Ishikawa (cell line): Measurements from ENCODE around the gene LCE1E.

Source experiments
- CEBPB ChIP-seq: IDR thresholded peaks from 2 replicates; pipeline ENCODE4 v1.6.1; 2012
- CREB1 ChIP-seq: IDR thresholded peaks from 2 replicates; pipeline ENCODE4 v1.6.1; 2012; ENCODE audit warnings: low read depth
- EGR1 ChIP-seq: IDR thresholded peaks from 2 replicates; pipeline ENCODE4 v1.6.1; 2012
- EP300 ChIP-seq: IDR thresholded peaks from 2 replicates; pipeline ENCODE4 v1.6.1; 2012; ENCODE audit warnings: borderline replicate concordance
- FOXM1 ChIP-seq: IDR thresholded peaks from 2 replicates; pipeline ENCODE4 v1.6.1; 2012; ENCODE audit warnings: low read depth, borderline replicate concordance
- MAX ChIP-seq: IDR thresholded peaks from 2 replicates; pipeline ENCODE4 v1.6.1; 2012
- NFIC ChIP-seq: IDR thresholded peaks from 2 replicates; pipeline ENCODE4 v1.6.1; 2012
- RAD21 ChIP-seq: IDR thresholded peaks from 2 replicates; pipeline ENCODE4 v1.6.1; 2012; ENCODE audit warnings: low read depth
- TAF1 ChIP-seq: IDR thresholded peaks from 2 replicates; pipeline ENCODE4 v1.6.1; 2012; ENCODE audit warnings: low read depth, mild to moderate bottlenecking
- TCF12 ChIP-seq: IDR thresholded peaks from 2 replicates; pipeline ENCODE4 v1.6.1; 2012; ENCODE audit warnings: low read depth
- TEAD4 ChIP-seq: IDR thresholded peaks from 2 replicates; pipeline ENCODE4 v1.6.1; 2012
- YY1 ChIP-seq: IDR thresholded peaks from 2 replicates; pipeline ENCODE4 v1.6.1; 2012; ENCODE audit warnings: low read depth
- ZBTB7A ChIP-seq: IDR thresholded peaks from 2 replicates; pipeline ENCODE4 v1.6.1; 2012; ENCODE audit warnings: low read depth
- TF ChIP-seq, protein P1 (sequence below): IDR thresholded peaks from 2 replicates; pipeline ENCODE4 v1.6.1; 2012
- TF ChIP-seq, protein P2 (sequence below): IDR thresholded peaks from 2 replicates; pipeline ENCODE4 v1.6.1; 2012; ENCODE audit warnings: low read depth, mild to moderate bottlenecking

Gene LCE1E

GRCh38 chr1:152783095-152783494 lies 3.0 kb upstream of the LCE1E start:
- TF ChIP-seq MAX, result no peak

DNA sequence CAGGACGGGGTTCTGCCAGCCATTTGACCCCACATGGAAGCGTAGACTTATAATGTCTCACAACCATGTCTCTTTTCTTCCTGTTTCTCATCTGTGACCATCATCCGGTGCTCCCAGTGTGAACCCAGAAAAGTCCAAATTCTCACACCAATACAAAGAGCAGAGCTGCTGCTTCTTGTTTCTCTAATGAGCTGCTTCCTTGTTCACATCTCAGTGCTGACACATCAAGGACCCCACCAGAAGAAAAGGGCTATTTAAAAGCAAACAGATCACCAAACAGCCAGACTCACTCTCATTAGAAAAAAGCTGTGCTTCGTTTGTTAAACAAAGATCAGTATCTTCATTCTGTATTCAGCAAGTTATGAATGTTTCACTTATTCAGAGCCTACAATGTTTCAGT lies 9.6 kb downstream of the LCE1E start:
- TF ChIP-seq ZBTB7A (no peak), EGR1 (no peak), FOXM1 (no peak), TAF1 (no peak), MAX (no peak), TEAD4 (no peak)
- TF ChIP-seq, protein P1, sequence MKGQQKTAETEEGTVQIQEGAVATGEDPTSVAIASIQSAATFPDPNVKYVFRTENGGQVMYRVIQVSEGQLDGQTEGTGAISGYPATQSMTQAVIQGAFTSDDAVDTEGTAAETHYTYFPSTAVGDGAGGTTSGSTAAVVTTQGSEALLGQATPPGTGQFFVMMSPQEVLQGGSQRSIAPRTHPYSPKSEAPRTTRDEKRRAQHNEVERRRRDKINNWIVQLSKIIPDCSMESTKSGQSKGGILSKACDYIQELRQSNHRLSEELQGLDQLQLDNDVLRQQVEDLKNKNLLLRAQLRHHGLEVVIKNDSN, result no peak

DNA sequence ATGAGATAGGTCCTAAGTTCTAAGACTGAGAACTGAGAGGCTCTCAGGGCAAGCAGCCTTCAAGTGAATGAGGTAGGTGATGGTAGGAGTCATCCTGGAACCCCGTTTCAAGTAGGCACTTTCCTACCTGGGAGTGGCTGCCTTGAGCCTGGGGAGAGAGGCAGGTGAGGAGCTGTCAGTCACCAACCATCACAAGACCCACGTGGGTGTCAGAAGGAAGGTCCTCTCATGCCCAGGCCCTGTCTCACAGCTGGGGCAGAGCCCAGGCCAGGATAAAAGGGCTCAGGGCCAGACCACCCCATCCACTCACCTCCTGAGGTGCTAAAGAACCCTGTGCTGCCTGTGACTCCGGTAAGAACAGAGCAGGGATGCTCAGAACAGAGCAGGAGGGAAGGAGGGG lies 10.4 kb downstream of the LCE1E start, which contains the start of gene LCE1D:
TSS of gene LCE1D (plus strand) at position 301 of the 400 bp plus-strand sequence. CDS start 1,074 bp downstream, outside the sequence.
- TF ChIP-seq EP300 (no peak), ZBTB7A (no peak), TEAD4 (no peak), RAD21 (no peak), TAF1 (no peak), CREB1 (no peak), TCF12 (no peak), EGR1 (no peak), CEBPB (no peak), FOXM1 (no peak), MAX (no peak), YY1 (no peak), NFIC (no peak)
- TF ChIP-seq, protein P1, result no peak
- TF ChIP-seq, protein P2, sequence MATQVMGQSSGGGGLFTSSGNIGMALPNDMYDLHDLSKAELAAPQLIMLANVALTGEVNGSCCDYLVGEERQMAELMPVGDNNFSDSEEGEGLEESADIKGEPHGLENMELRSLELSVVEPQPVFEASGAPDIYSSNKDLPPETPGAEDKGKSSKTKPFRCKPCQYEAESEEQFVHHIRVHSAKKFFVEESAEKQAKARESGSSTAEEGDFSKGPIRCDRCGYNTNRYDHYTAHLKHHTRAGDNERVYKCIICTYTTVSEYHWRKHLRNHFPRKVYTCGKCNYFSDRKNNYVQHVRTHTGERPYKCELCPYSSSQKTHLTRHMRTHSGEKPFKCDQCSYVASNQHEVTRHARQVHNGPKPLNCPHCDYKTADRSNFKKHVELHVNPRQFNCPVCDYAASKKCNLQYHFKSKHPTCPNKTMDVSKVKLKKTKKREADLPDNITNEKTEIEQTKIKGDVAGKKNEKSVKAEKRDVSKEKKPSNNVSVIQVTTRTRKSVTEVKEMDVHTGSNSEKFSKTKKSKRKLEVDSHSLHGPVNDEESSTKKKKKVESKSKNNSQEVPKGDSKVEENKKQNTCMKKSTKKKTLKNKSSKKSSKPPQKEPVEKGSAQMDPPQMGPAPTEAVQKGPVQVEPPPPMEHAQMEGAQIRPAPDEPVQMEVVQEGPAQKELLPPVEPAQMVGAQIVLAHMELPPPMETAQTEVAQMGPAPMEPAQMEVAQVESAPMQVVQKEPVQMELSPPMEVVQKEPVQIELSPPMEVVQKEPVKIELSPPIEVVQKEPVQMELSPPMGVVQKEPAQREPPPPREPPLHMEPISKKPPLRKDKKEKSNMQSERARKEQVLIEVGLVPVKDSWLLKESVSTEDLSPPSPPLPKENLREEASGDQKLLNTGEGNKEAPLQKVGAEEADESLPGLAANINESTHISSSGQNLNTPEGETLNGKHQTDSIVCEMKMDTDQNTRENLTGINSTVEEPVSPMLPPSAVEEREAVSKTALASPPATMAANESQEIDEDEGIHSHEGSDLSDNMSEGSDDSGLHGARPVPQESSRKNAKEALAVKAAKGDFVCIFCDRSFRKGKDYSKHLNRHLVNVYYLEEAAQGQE, result no peak

DNA sequence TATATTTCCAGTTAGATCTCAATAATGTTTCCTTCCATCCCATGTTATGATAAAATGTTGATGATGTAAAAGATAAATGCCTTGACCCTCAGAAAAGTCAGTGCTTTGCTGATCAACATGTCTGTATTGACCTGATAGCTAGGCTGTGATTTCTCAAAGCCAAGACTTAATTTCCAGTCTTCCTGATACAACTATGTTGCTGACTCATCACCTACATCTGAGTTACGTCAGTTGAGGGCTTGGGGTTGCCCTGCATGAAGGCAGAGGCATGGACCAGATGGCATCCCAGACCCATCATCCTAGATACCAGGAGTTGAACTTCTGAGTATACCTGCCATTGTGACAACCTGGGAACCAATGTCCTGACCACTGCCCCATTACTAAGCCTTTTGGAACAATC lies 15.3 kb downstream of the LCE1E start:
- TF ChIP-seq TCF12 (no peak), NFIC (no peak), FOXM1 (no peak), ZBTB7A (no peak), EP300 (no peak), EGR1 (no peak), CEBPB (no peak), RAD21 (no peak), CREB1 (no peak), MAX (no peak), TEAD4 (no peak), YY1 (no peak), TAF1 (no peak)
- TF ChIP-seq, protein P1, result no peak
- TF ChIP-seq, protein P2, result no peak

DNA sequence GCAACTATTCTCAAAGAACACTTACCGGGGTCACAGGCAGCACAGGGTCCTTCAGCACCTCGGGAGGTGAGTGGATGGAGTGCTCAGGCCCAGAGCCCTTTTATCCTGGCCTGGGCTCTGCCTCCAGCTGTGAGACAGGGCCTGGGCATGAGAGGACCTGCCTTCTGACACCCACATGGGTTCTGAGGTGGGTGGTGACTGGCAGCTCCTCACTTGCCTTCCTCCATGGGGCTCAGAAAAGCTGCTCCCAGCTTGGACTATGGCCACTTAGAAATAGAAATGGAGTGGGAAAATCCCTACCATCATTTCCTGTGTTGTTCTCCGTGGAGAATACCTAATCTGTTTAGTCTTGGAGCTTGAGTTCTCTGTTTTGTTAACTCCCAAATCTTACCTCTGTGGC lies 20.5 kb downstream of the LCE1E start, which contains the start of gene LCE1C:
TSS of gene LCE1C (minus strand) at position 76 of the 400 bp plus-strand sequence. CDS start 1,173 bp downstream, outside the sequence.
- TF ChIP-seq CREB1 (no peak), YY1 (no peak)

GRCh38 chr1:152811050-152811449 lies 25.0 kb downstream of the LCE1E start:
- no peak for TF ChIP-seq YY1
- TF ChIP-seq NFIC, result no peak
- no peak for TF ChIP-seq ZBTB7A
- TF ChIP-seq TAF1, result no peak
- TF ChIP-seq CREB1, result no peak
- no peak for TF ChIP-seq TCF12
- TF ChIP-seq RAD21, result no peak
- TF ChIP-seq MAX, result no peak
- TF ChIP-seq, protein P1, result no peak
- TF ChIP-seq FOXM1, result no peak
- TF ChIP-seq TEAD4, result no peak
- TF ChIP-seq, protein P2, result no peak
- TF ChIP-seq EGR1, result no peak
- no peak for TF ChIP-seq CEBPB
- TF ChIP-seq EP300, result no peak
